Measurements from ENCODE around the gene COLEC12. TPM values are rescaled to one million over a fixed set of nuclear protein-coding genes. Genes with fewer than 3 reads are reported as not detected.

The COLEC12 gene
- total and polyA plus RNA-seq, 10 of the 15 experiments (the other 5 are each of a cell fraction or from before 2014, with no cell fraction given) = 0.04 to 0.05 TPM; not detected in 8

GRCh38 chr18:501406-501714 lies 859 bp upstream of the COLEC12 start (continued):
- no peak for TF ChIP-seq CBX3 (IDR thresholded peaks at IDR 0.05; ENCODE audit: borderline replicate concordance, low read depth)
- no peak for TF ChIP-seq RAD21 (IDR thresholded peaks at IDR 0.05; ENCODE audit: insufficient read depth, low read depth, low read length)
- no peak for TF ChIP-seq RB1 (IDR thresholded peaks at IDR 0.05; ENCODE audit: borderline replicate concordance)
- no peak for TF ChIP-seq USF1 (IDR thresholded peaks at IDR 0.05; ENCODE audit: borderline replicate concordance, extremely low read length, insufficient read depth, low read depth, low read length)
- no peak for TF ChIP-seq TCF7 (IDR thresholded peaks at IDR 0.05; ENCODE audit: borderline replicate concordance)
- no peak for TF ChIP-seq SRF (IDR thresholded peaks at IDR 0.05; ENCODE audit: low read depth in 2 of 2, low read length in 2 of 2)
- TF ChIP-seq HCFC1 (IDR thresholded peaks at IDR 0.05; ENCODE audit: low read length) = no peak

GRCh38 chr18:499776-500631 lies 497 bp downstream of the COLEC12 start:
- no peaks in the 10 kb centered on the region for H3K79me2 ChIP-seq (ENCODE audit: control insufficient read depth, insufficient read depth, low read length)
- DNase-seq (ENCODE audit: low read depth, low spot score) = no peak
- ChIA-PET RAD21 (ENCODE audit: unreplicated experiment) (no interaction called here), POLR2A (no interaction called here), SMC1A (ENCODE audit: uncharacterized antibody, unreplicated experiment) (no interaction called here), CTCF (no interaction called here)
- in situ Hi-C loops (cut with MboI) (no loop called here), intact Hi-C loops (cut with micrococcal nuclease; ENCODE audit: unreplicated experiment) (loop anchor here (5.0 kb wide), 1 partner anchor 117 kb away; no protein-coding TSS in a partner anchor)
- H4K20me1 ChIP-seq (ENCODE audit: control insufficient read depth, insufficient read depth) = no peaks in the 10 kb centered on the region
- ATAC-seq = no peak
- TF ChIP-seq SUPT20H (IDR thresholded peaks at IDR 0.05; ENCODE audit: borderline replicate concordance, control insufficient read depth, low read depth, low read length) (no peak), IRF3 (IDR thresholded peaks at IDR 0.05) (no peak), YY1 (IDR thresholded peaks at IDR 0.05; ENCODE audit: low read depth, low read length) (no peak), EZH2 (IDR thresholded peaks at IDR 0.05; ENCODE audit: borderline replicate concordance, control insufficient read depth, low read depth, low read length) (no peak), HDGF (IDR thresholded peaks at IDR 0.05) (no peak), TCF3 (IDR thresholded peaks at IDR 0.05; ENCODE audit: borderline replicate concordance, insufficient read depth, low read depth, low read length) (no peak), TAF1 (IDR thresholded peaks at IDR 0.05; ENCODE audit: borderline replicate concordance, low read depth, low read length) (no peak), STAT1 (conservative IDR thresholded peaks at IDR 0.05) (no peak), POU2F2 (IDR thresholded peaks at IDR 0.05; ENCODE audit: borderline replicate concordance, low read depth, low read length) (no peak), JUNB (IDR thresholded peaks at IDR 0.05) (no peak), ELK1 (IDR thresholded peaks at IDR 0.05; ENCODE audit: low read depth, low read length) (no peak), GATAD2B (conservative IDR thresholded peaks at IDR 0.05; ENCODE audit: low read depth) (no peak), CHD4 (IDR thresholded peaks at IDR 0.05) (no peak), SIX5 (IDR thresholded peaks at IDR 0.05; ENCODE audit: low read depth, low read length, severe bottlenecking) (no peak)
- H3K4me3 ChIP-seq = no peak overlapping the region
- no peak for FAIRE-seq
- no peaks in the 10 kb centered on the region for H3K36me3 ChIP-seq (ENCODE audit: control insufficient read depth in 2 of 2, insufficient read depth in 2 of 2, low read length in 1 of 2)
- H3K27ac ChIP-seq (ENCODE audit: control insufficient read depth, insufficient read depth) = no peak overlapping the region
- no peak overlapping the region for H2AFZ ChIP-seq (ENCODE audit: control insufficient read depth, low read depth, low read length)
- H3K9ac ChIP-seq (ENCODE audit: control insufficient read depth, insufficient read depth, low read length) = no peak overlapping the region
- H3K9me3 ChIP-seq (replicated peaks; ENCODE audit: control insufficient read depth, insufficient read depth, low read length) = no peaks in the 10 kb centered on the region
- 11% methylated on average over 57 of the region's 93 CpGs for WGBS (ENCODE audit: insufficient coverage, insufficient replicate concordance, low lambda C conversion rate, missing lambda C conversion rate)
- peaks cover 2% of the 10 kb centered on the region; the same call in 1 of the 2 replicates for H3K4me1 ChIP-seq (ENCODE audit: control insufficient read depth, insufficient read depth, low read length)
- no TSS peak for BruUV-seq (replicated peaks)
- H3K4me2 ChIP-seq (ENCODE audit: control insufficient read depth, insufficient read depth) = no peak overlapping the region
- peaks cover 5 to 10% of the 10 kb centered on the region in 2 experiments; a peak in 2 of 4 replicates for H3K27me3 ChIP-seq (replicated peaks in 1 of 2; ENCODE audit: control insufficient read depth in 2 of 2, insufficient read depth in 2 of 2, low read length in 1 of 2)

Measured in GM12878 (cell line).